ENCODE measurements around the gene DNAJC13.
"Not testable (repeated sequence)": the region's sequence is repeated elsewhere in the genome, so short reads cannot be mapped to it uniquely, and the experiment has no call there.

DNAJC13 gene

GRCh38 chr3:132395126-132395525 is 22.2 kb upstream of the DNAJC13 start:
- no peak overlapping the region for H3K4me3 Mint-ChIP-seq
- no peaks in the 10 kb centered on the region for H3K36me3 Mint-ChIP-seq (ENCODE audit: low read depth)
- H3K27ac Mint-ChIP-seq, result no peak overlapping the region
- H3K4me1 Mint-ChIP-seq (ENCODE audit: low read depth), result no peaks in the 10 kb centered on the region
- peaks cover 4% of the 10 kb centered on the region for H3K9me3 Mint-ChIP-seq
- H3K27me3 Mint-ChIP-seq, result no peaks in the 10 kb centered on the region

GRCh38 chr3:132396255-132396654 is 21.0 kb upstream of the DNAJC13 start:
- peaks cover 4% of the 10 kb centered on the region for H3K9me3 Mint-ChIP-seq
- H3K36me3 Mint-ChIP-seq (ENCODE audit: low read depth), result no peaks in the 10 kb centered on the region
- H3K4me3 Mint-ChIP-seq, result no peak overlapping the region
- peaks cover under 1% of the 10 kb centered on the region for H3K27me3 Mint-ChIP-seq
- no peaks in the 10 kb centered on the region for H3K4me1 Mint-ChIP-seq (ENCODE audit: low read depth)
- H3K27ac Mint-ChIP-seq, result no peak overlapping the region

GRCh38 chr3:132396776-132397175 is 20.5 kb upstream of the DNAJC13 start:
- not testable (repeated sequence) for H3K27ac Mint-ChIP-seq; H3K4me3 Mint-ChIP-seq; H3K9me3 Mint-ChIP-seq; H3K36me3 Mint-ChIP-seq (ENCODE audit: low read depth); H3K4me1 Mint-ChIP-seq (ENCODE audit: low read depth); H3K27me3 Mint-ChIP-seq

- no peak overlapping the region for H3K27ac Mint-ChIP-seq
Observed at GRCh38 chr3:132399054-132399929, 18.0 kb upstream of the DNAJC13 start.

GRCh38 chr3:132401255-132401654 is 16.0 kb upstream of the DNAJC13 start:
- H3K9me3 Mint-ChIP-seq, result no peaks in the 10 kb centered on the region
- H3K36me3 Mint-ChIP-seq (ENCODE audit: low read depth), result no peaks in the 10 kb centered on the region
- no peak overlapping the region for H3K27ac Mint-ChIP-seq
- no peak overlapping the region for H3K4me3 Mint-ChIP-seq
- H3K27me3 Mint-ChIP-seq, result peaks cover 4% of the 10 kb centered on the region
- H3K4me1 Mint-ChIP-seq (ENCODE audit: low read depth), result no peaks in the 10 kb centered on the region

More at GRCh38 chr3:132399054-132399929, 18.0 kb upstream of the DNAJC13 start:
- no peaks in the 10 kb centered on the region for H3K4me1 Mint-ChIP-seq (ENCODE audit: low read depth)
- H3K27me3 Mint-ChIP-seq, result peaks cover 4% of the 10 kb centered on the region
- H3K4me3 Mint-ChIP-seq, result no peak overlapping the region
- peaks cover 4% of the 10 kb centered on the region for H3K9me3 Mint-ChIP-seq
- no peaks in the 10 kb centered on the region for H3K36me3 Mint-ChIP-seq (ENCODE audit: low read depth)

- no peak overlapping the region for H3K4me3 Mint-ChIP-seq
- no peak overlapping the region for H3K27ac Mint-ChIP-seq
- no peaks in the 10 kb centered on the region for H3K9me3 Mint-ChIP-seq
- H3K4me1 Mint-ChIP-seq (ENCODE audit: low read depth), result no peaks in the 10 kb centered on the region
- H3K27me3 Mint-ChIP-seq, result peaks cover 4% of the 10 kb centered on the region
- no peaks in the 10 kb centered on the region for H3K36me3 Mint-ChIP-seq (ENCODE audit: low read depth)
Observed at GRCh38 chr3:132404276-132404675, 13.0 kb upstream of the DNAJC13 start.

- Mint-ChIP-seq H3K27ac (no peak overlapping the region), H3K4me3 (no peak overlapping the region), H3K27me3 (peaks cover 4% of the 10 kb centered on the region), H3K9me3 (no peaks in the 10 kb centered on the region), H3K4me1 (ENCODE audit: low read depth) (no peaks in the 10 kb centered on the region), H3K36me3 (ENCODE audit: low read depth) (no peaks in the 10 kb centered on the region)
Observed at GRCh38 chr3:132405188-132405587, 12.1 kb upstream of the DNAJC13 start.

- Mint-ChIP-seq H3K9me3 (no peaks in the 10 kb centered on the region), H3K27ac (no peak overlapping the region), H3K4me3 (no peak overlapping the region), H3K36me3 (ENCODE audit: low read depth) (no peaks in the 10 kb centered on the region), H3K4me1 (ENCODE audit: low read depth) (no peaks in the 10 kb centered on the region), H3K27me3 (peaks cover 4% of the 10 kb centered on the region)
Observed at GRCh38 chr3:132405609-132406299, 11.5 kb upstream of the DNAJC13 start.

- no peak overlapping the region for H3K4me3 Mint-ChIP-seq
- H3K36me3 Mint-ChIP-seq (ENCODE audit: low read depth), result no peaks in the 10 kb centered on the region
- H3K27me3 Mint-ChIP-seq, result peaks cover under 1% of the 10 kb centered on the region
- H3K27ac Mint-ChIP-seq, result no peak overlapping the region
- H3K4me1 Mint-ChIP-seq (ENCODE audit: low read depth), result no peaks in the 10 kb centered on the region
- H3K9me3 Mint-ChIP-seq, result no peaks in the 10 kb centered on the region
Observed at GRCh38 chr3:132406587-132406986, 10.7 kb upstream of the DNAJC13 start.

GRCh38 chr3:132407025-132407424 is 10.3 kb upstream of the DNAJC13 start:
- Mint-ChIP-seq H3K27ac (no peak overlapping the region), H3K36me3 (ENCODE audit: low read depth) (no peaks in the 10 kb centered on the region), H3K27me3 (no peaks in the 10 kb centered on the region), H3K4me1 (ENCODE audit: low read depth) (no peaks in the 10 kb centered on the region), H3K9me3 (no peaks in the 10 kb centered on the region), H3K4me3 (no peak overlapping the region)

GRCh38 chr3:132414841-132415240 is 2.5 kb upstream of the DNAJC13 start:
- Mint-ChIP-seq H3K4me1 (ENCODE audit: low read depth) (peaks cover 21% of the 10 kb centered on the region), H3K27ac (no peak overlapping the region), H3K27me3 (no peaks in the 10 kb centered on the region), H3K4me3 (no peak overlapping the region), H3K36me3 (ENCODE audit: low read depth) (no peaks in the 10 kb centered on the region), H3K9me3 (no peaks in the 10 kb centered on the region)

GRCh38 chr3:132416161-132416560 is 1.1 kb upstream of the DNAJC13 start:
- Mint-ChIP-seq H3K4me1 (ENCODE audit: low read depth) (peaks cover 34% of the 10 kb centered on the region), H3K4me3 (peak overlapping the region; percentile 96), H3K27me3 (no peaks in the 10 kb centered on the region), H3K27ac (peak overlapping the region; percentile 15), H3K9me3 (no peaks in the 10 kb centered on the region), H3K36me3 (ENCODE audit: low read depth) (peaks cover 11% of the 10 kb centered on the region)

GRCh38 chr3:132417695-132418411 is 551 bp downstream of the DNAJC13 start:
- H3K36me3 Mint-ChIP-seq (ENCODE audit: low read depth), result peaks cover 12% of the 10 kb centered on the region
- H3K4me3 Mint-ChIP-seq, result peak overlapping the region; percentile 96
- H3K27ac Mint-ChIP-seq, result peak overlapping the region; percentile 91
- H3K4me1 Mint-ChIP-seq (ENCODE audit: low read depth), result peaks cover 39% of the 10 kb centered on the region
- no peaks in the 10 kb centered on the region for H3K9me3 Mint-ChIP-seq
- no peaks in the 10 kb centered on the region for H3K27me3 Mint-ChIP-seq

GRCh38 chr3:132418916-132419315 is 1.6 kb downstream of the DNAJC13 start:
- peaks cover 16% of the 10 kb centered on the region for H3K36me3 Mint-ChIP-seq (ENCODE audit: low read depth)
- H3K4me1 Mint-ChIP-seq (ENCODE audit: low read depth), result peaks cover 50% of the 10 kb centered on the region
- peak overlapping the region; percentile 72 for H3K27ac Mint-ChIP-seq
- H3K4me3 Mint-ChIP-seq, result peak overlapping the region; percentile 96
- no peaks in the 10 kb centered on the region for H3K9me3 Mint-ChIP-seq
- H3K27me3 Mint-ChIP-seq, result no peaks in the 10 kb centered on the region

- Mint-ChIP-seq H3K4me3 (no peak overlapping the region), H3K27ac (no peak overlapping the region), H3K36me3 (ENCODE audit: low read depth) (peaks cover 27% of the 10 kb centered on the region), H3K9me3 (no peaks in the 10 kb centered on the region), H3K4me1 (ENCODE audit: low read depth) (peaks cover 47% of the 10 kb centered on the region), H3K27me3 (no peaks in the 10 kb centered on the region)
Observed at GRCh38 chr3:132421832-132422231, 4.5 kb downstream of the DNAJC13 start.

All from stimulated activated naive CD8-positive, alpha-beta T cell treated with anti-CD3 and anti-CD28 coated beads, Interleukin-15, Interleukin-2, amounts not matched to agents 100 ng/mL and 50 ng/mL, for 24 hours (primary cell).